HepG2 (cell line): Measurements from ENCODE around the gene CKMT2. TPM values are rescaled to one million over a fixed set of nuclear protein-coding genes. Genes with fewer than 3 reads are reported as not detected.

Source experiments
- ATAC-seq: fragments of 200-7000 bp; cut with Tn5 transposase; 3 replicates; pipeline ENCODE4 v1.9.1; 2020; ENCODE audit warnings: mild to moderate bottlenecking, moderate library complexity
- BruUV-seq: library from RNA; stranded (reverse); fragments of 400-500 nt; replicated peaks from 2 replicates; lab custom pipeline; 2021; lab: Mats Ljungman, UMichigan
- CTCF ChIA-PET: fragments of 300-600 bp; formaldehyde crosslinking; extraction: SDS; loops from one replicate; lab custom pipeline; 2021; ENCODE audit warnings: low total read pairs, inconsistent platforms, low intra/inter-chr PET ratio; lab: Yijun Ruan, JAX
- POLR2A ChIA-PET: fragments of 350-600 bp; sonication (Branson Sonifier 250); formaldehyde crosslinking; loops from one replicate; lab custom pipeline; 2020; ENCODE audit warnings: antibody characterized with exemption, inconsistent platforms; lab: Yijun Ruan, JAX
- DNase-seq: peaks from one replicate; pipeline ENCODE4 v3.0.0-alpha.2; 2015; ENCODE audit warnings: low spot score
- FAIRE-seq: peaks from 3 replicates; lab custom pipeline; 2011; peaks lifted over from hg19 to GRCh38; lab: Jason Lieb, UNC
- H2AFZ ChIP-seq: one replicate; pipeline ENCODE4 v1.6.1; 2011; ENCODE audit warnings: low read length, inconsistent platforms
- H3K27ac ChIP-seq: fragments of 300-600 bp; 3 replicates; pipeline ENCODE4 v1.8.0; 2011; ENCODE audit warnings: mixed run types, mild to moderate bottlenecking, mixed read lengths, low read length, inconsistent platforms; ENCODE audit not compliant: insufficient read depth; ENCODE audit errors: extremely low read length
- H3K27me3 ChIP-seq, 2 experiments: fragments of 200-600 bp in 1 of 2; 2 replicates in 1 of 2; 3 replicates in 1 of 2; pipeline versions ENCODE4 v1.6.0 to v1.8.0; 2011; ENCODE audit warnings: low read length in 2 of 2, mild to moderate bottlenecking in 2 of 2, moderate library complexity in 2 of 2, inconsistent platforms in 1 of 2; ENCODE audit not compliant: insufficient read depth in 2 of 2, control insufficient read depth in 1 of 2
- H3K36me3 ChIP-seq, 2 experiments: fragments of 200-600 bp in 1 of 2; replicated peaks in 1 of 2; 2 replicates in 1 of 2; 3 replicates in 1 of 2; pipeline versions ENCODE4 v1.5.1 to v1.8.0; 2011; ENCODE audit warnings: low read length in 2 of 2, inconsistent platforms in 1 of 2; ENCODE audit not compliant: insufficient read depth in 2 of 2, control insufficient read depth in 1 of 2
- H3K4me1 ChIP-seq: 2 replicates; pipeline ENCODE4 v1.5.1; 2012; ENCODE audit warnings: low read length, inconsistent platforms; ENCODE audit not compliant: insufficient read depth
- H3K4me2 ChIP-seq: 2 replicates; pipeline ENCODE4 v1.6.0; 2011; ENCODE audit warnings: low read depth, low read length, inconsistent platforms
- H3K4me3 ChIP-seq, 3 experiments: fragments of 200-600 bp in 1 of 3; sonication (generic), shearing (Covaris generic) in 1 of 3; replicated peaks in 1 of 3; 2 replicates each; pipeline ENCODE4 v1.5.1; 2011 to 2016; ENCODE audit warnings: low read length in 3 of 3, inconsistent platforms in 2 of 3, low read depth in 2 of 3, mild to moderate bottlenecking in 2 of 3, control low read depth in 1 of 3, mixed read lengths in 1 of 3; ENCODE audit not compliant: insufficient read depth in 1 of 3
- H3K79me2 ChIP-seq: one replicate; pipeline ENCODE4 v1.6.1; 2011; ENCODE audit warnings: low read length, inconsistent platforms; ENCODE audit not compliant: insufficient read depth
- H3K9ac ChIP-seq: 2 replicates; pipeline ENCODE4 v1.6.0; 2011; ENCODE audit warnings: mild to moderate bottlenecking, low read depth, low read length, inconsistent platforms; ENCODE audit not compliant: insufficient read depth
- H3K9me3 ChIP-seq: 2 replicates; pipeline ENCODE4 v1.5.1; 2012; ENCODE audit warnings: mild to moderate bottlenecking, low read length
- H4K20me1 ChIP-seq: 2 replicates; pipeline ENCODE4 v1.6.0; 2011; ENCODE audit warnings: inconsistent platforms, mild to moderate bottlenecking, low read length, moderate library complexity; ENCODE audit not compliant: insufficient read depth
- ARID2 ChIP-seq: sonication (generic); formaldehyde crosslinking; IDR thresholded peaks from 2 replicates; pipeline ENCODE4 v1.8.1; 2022; ENCODE audit warnings: mild to moderate bottlenecking, missing genetic modification reagents, borderline replicate concordance
- GATAD1 ChIP-seq: IDR thresholded peaks from 2 replicates; pipeline ENCODE4 v1.6.1; 2016; ENCODE audit warnings: missing genetic modification reagents, missing compliant biosample characterization
- IRF9 ChIP-seq: sonication (generic); formaldehyde crosslinking; IDR thresholded peaks from 2 replicates; pipeline ENCODE4 v1.8.0; 2022; ENCODE audit warnings: missing genetic modification reagents, mild to moderate bottlenecking, borderline replicate concordance
- KLF9 ChIP-seq: IDR thresholded peaks from 2 replicates; pipeline ENCODE4 v1.6.1; 2016; ENCODE audit warnings: low read depth
- MYPOP ChIP-seq: sonication (generic); formaldehyde crosslinking; IDR thresholded peaks from 2 replicates; pipeline ENCODE4 v1.8.1; 2023; ENCODE audit warnings: mild to moderate bottlenecking, moderate library complexity, missing genetic modification reagents
- THYN1 ChIP-seq: sonication (generic); formaldehyde crosslinking; IDR thresholded peaks from 2 replicates; pipeline ENCODE4 v1.8.1; 2023; ENCODE audit warnings: low read depth, mild to moderate bottlenecking, moderate library complexity, missing genetic modification reagents, borderline replicate concordance
- ZNF263 ChIP-seq: sonication (generic); formaldehyde crosslinking; IDR thresholded peaks from 2 replicates; pipeline ENCODE4 v1.4.0; 2020; ENCODE audit warnings: missing genetic modification reagents
- ZNF280D ChIP-seq: sonication (generic); formaldehyde crosslinking; IDR thresholded peaks from 2 replicates; pipeline ENCODE4 v1.5.1; 2020; ENCODE audit warnings: mild to moderate bottlenecking, missing genetic modification reagents
- ZNF557 ChIP-seq: sonication (generic); formaldehyde crosslinking; IDR thresholded peaks from 2 replicates; pipeline ENCODE4 v1.4.0; 2020; ENCODE audit warnings: missing genetic modification reagents
- ZNF652 ChIP-seq: IDR thresholded peaks from 2 replicates; pipeline ENCODE4 v1.6.1; 2016; ENCODE audit warnings: low read depth, borderline replicate concordance
- ZNF674 ChIP-seq: sonication (generic); formaldehyde crosslinking; IDR thresholded peaks from 2 replicates; pipeline ENCODE4 v1.5.0; 2020; ENCODE audit warnings: low read depth, mild to moderate bottlenecking, missing genetic modification reagents
- WGBS: methylation state at CpG from one replicate; pipeline ENCODE4 v1.1.6; 2017; ENCODE audit warnings: low lambda C conversion rate; 5-methylcytosine and 5-hydroxymethylcytosine counted together
- in situ Hi-C: cut with HindIII; loops from 2 replicates; pipeline ENCODE4 v1.10.0; 2017; ENCODE audit warnings: low pct_unique_long_range_greater_than_20kb; ENCODE audit not compliant: extremely low pct_ligation_motif_present
- intact Hi-C: fragments of 100-400 bp; cut with micrococcal nuclease; formaldehyde crosslinking; loops from one replicate; pipeline ENCODE4 v1.10.0; 2022; ENCODE audit not compliant: unreplicated experiment
- polyA plus RNA-seq, 8 experiments: library from polyadenylated mRNA; depleted of rRNA in 3 of 8; stranded (reverse) in 7 of 8; unstranded in 1 of 8; fragments of >200 nt; fragmentation: Illumina TruSeq in 4 of 8; extraction: Trizol in 4 of 8; gene quantifications; 2 replicates each; pipeline versions ENCODE4 v1.2.1 to v1.2.3, GENCODE V29; 2011 to 2016; ENCODE audit warnings: low read depth in 4 of 8, missing spikeins in 1 of 8, mixed read lengths in 1 of 8; ENCODE audit not compliant: insufficient read depth in 1 of 8
- total RNA-seq, 5 experiments: library from RNA; depleted of rRNA; stranded (reverse); fragments of >200 nt; fragmentation: Illumina TruSeq; extraction: Trizol; gene quantifications; 2 replicates each; pipeline ENCODE4 v1.2.3, GENCODE V29; 2016; ENCODE audit warnings: low read depth in 1 of 5

Gene CKMT2
- total and polyA plus RNA-seq, 2 of the 13 experiments (the other 11 are each of a cell fraction or from before 2014, with no cell fraction given): 1.2 to 8.8 TPM

- Histone ChIP-seq H3K36me3 (peaks cover 7 to 10% of the 10 kb centered on the region in 2 experiments; a peak in 3 of 5 replicates), H3K9ac (no peak overlapping the region), H3K9me3 (no peaks in the 10 kb centered on the region), H3K79me2 (no peaks in the 10 kb centered on the region), H3K27ac (no peak overlapping the region), H4K20me1 (no peaks in the 10 kb centered on the region), H3K27me3 (no peaks in the 10 kb centered on the region)
- ChIA-PET CTCF (no interaction called here), POLR2A (no interaction called here)
- no peak for TF ChIP-seq ZNF652
- no peak for TF ChIP-seq ZNF674 (CRISPR knock-in tag)
- no peak for TF ChIP-seq IRF9 (CRISPR knock-in tag)
- no peak for TF ChIP-seq ZNF557 (CRISPR knock-in tag)
- TF ChIP-seq KLF9 (CRISPR knock-in tag): no peak
- no peak for TF ChIP-seq ARID2
- TF ChIP-seq THYN1: no peak
- no peak for TF ChIP-seq ZNF263
- TF ChIP-seq GATAD1: no peak
- TF ChIP-seq ZNF280D: no peak
- TF ChIP-seq MYPOP (CRISPR knock-in tag): no peak
- TF ChIP-seq, all 625 proteins: peak for 0
- DNase-seq (no peak), FAIRE-seq (no peak), ATAC-seq (no peak)
- H3K4me1 ChIP-seq: peaks cover 1% of the 10 kb centered on the region; the same call in 1 of the 2 replicates
- no peak overlapping the region for H3K4me3 ChIP-seq
- H2AFZ ChIP-seq: no peak overlapping the region
- WGBS: 86% methylated on average over 1 of the region's 1 CpG
- no peak overlapping the region for H3K4me2 ChIP-seq
- in situ Hi-C loops (no loop called here), intact Hi-C loops (no loop called here)
- BruUV-seq: no TSS peak
These were observed 6.2 kb upstream of the CKMT2 start for GRCh38 chr5:81226949-81227348.
